SK-N-MC (cell line): ENCODE results near the gene ADAMTS17.

Source experiments
- DNase-seq: peaks from one replicate; pipeline ENCODE4 v3.0.0-alpha.2; 2011; ENCODE audit warnings: low read depth, low spot score
- H3K27ac ChIP-seq: fragments of 200-600 bp; sonication (generic); 2 replicates; pipeline ENCODE4 v1.5.1; 2016; ENCODE audit warnings: mixed run types
- H3K36me3 ChIP-seq: fragments of 200-600 bp; sonication (generic); 2 replicates; pipeline ENCODE4 v1.6.1; 2017; ENCODE audit warnings: antibody characterized with exemption, low read length, mixed read lengths; ENCODE audit not compliant: insufficient read depth
- H3K4me3 ChIP-seq: fragments of 200-600 bp; sonication (generic); 2 replicates; pipeline ENCODE4 v1.5.1; 2016
- H3K9ac ChIP-seq: fragments of 200-600 bp; sonication (generic); 2 replicates; pipeline ENCODE4 v1.8.0; 2017; ENCODE audit warnings: mixed run types, mixed read lengths; ENCODE audit not compliant: insufficient read length
- H3K9me3 ChIP-seq: fragments of 200-600 bp; sonication (generic); 2 replicates; pipeline ENCODE4 v1.6.1; 2017; ENCODE audit warnings: low read depth, mild to moderate bottlenecking, antibody characterized with exemption, low read length, moderate library complexity, mixed read lengths
- EZH2 ChIP-seq: fragments of 200-600 bp; sonication (generic); IDR thresholded peaks from one replicate; pipeline ENCODE4 v1.6.1; 2017; ENCODE audit warnings: antibody characterized with exemption
- FOXP2 ChIP-seq: optimal IDR thresholded peaks from 2 replicates; pipeline ENCODE3; 2011; ENCODE audit warnings: mild to moderate bottlenecking, moderate library complexity; ENCODE audit not compliant: insufficient read depth; ENCODE audit errors: extremely low read length, control extremely low read depth
- POLR2AphosphoS5 ChIP-seq: IDR thresholded peaks from 2 replicates; pipeline ENCODE4 v1.6.1; 2012; ENCODE audit warnings: mild to moderate bottlenecking, low read depth, low read length, borderline replicate concordance

ADAMTS17 gene

DNA sequence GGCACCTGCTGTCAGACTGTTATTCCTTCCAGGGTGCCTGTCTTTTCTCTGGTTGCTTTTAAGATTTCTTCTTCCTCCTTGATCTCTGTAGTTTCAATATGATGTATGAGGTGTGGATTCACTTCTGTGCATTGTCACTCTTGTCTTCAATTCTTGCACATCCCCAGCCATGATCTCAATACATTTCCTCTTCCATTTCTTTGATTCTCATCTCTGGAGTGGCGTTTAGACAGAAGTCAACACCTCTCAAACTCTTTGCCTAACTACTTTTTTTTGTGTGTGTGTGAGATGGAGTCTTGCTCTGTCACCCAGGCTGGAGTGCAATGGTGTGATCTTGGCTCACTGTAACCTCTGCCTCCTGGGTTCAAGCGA lies 384.1 kb downstream of the ADAMTS17 start:
- Histone ChIP-seq H3K36me3 (no peaks in the 10 kb centered on the region), H3K9ac (no peak overlapping the region), H3K27ac (no peak overlapping the region), H3K4me3 (no peak overlapping the region), H3K9me3 (no peaks in the 10 kb centered on the region)
- DNase-seq, result no peak
- TF ChIP-seq EZH2 (no peak), POLR2AphosphoS5 (no peak), FOXP2 (no peak)

DNA sequence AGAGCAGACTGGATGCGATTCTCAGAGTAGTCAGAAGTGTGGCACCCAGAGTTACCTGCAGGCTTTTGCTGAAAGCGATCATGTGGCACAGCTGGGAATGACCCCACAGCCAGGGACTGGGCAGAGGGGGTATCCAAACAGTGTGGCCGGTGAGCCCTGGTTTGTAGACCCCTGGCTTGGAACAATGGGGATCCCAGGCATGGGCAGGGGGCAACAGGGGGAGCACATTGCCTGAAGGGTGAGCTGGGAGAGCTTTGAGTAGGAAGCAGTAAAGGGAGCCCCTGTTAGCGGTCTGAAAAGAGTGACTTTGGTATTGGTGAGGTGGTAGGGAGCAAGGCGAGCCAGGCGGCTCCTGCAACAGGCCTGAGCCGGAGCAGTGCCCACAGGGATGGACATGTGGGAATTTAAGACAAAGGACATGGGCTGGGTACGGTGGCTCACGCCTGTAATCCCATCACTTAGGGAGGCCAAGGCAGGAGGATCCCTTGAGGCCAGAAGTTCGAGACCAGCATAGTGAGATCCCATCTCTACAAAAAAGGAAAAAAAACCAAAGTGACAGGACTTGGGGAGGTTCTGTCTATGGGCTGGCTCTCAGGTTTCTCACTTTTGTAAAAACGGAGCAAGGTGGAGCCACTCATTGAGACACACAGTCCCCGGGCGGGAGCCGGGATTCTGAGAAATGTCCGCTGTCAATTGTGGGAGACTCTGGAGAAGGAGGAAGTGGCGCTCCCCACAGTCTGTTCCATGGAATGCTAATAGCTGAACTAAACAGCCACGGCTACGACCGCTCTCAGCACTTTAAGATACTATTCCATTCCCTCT lies 384.7 kb downstream of the ADAMTS17 start:
- no peak for TF ChIP-seq FOXP2
- TF ChIP-seq POLR2AphosphoS5, result no peak
- no peak for TF ChIP-seq EZH2
- H3K9me3 ChIP-seq, result no peaks in the 10 kb centered on the region
- H3K9ac ChIP-seq, result no peak overlapping the region
- no peaks in the 10 kb centered on the region for H3K36me3 ChIP-seq
- no peak overlapping the region for H3K4me3 ChIP-seq
- H3K27ac ChIP-seq, result no peak overlapping the region
- no peak for DNase-seq

DNA sequence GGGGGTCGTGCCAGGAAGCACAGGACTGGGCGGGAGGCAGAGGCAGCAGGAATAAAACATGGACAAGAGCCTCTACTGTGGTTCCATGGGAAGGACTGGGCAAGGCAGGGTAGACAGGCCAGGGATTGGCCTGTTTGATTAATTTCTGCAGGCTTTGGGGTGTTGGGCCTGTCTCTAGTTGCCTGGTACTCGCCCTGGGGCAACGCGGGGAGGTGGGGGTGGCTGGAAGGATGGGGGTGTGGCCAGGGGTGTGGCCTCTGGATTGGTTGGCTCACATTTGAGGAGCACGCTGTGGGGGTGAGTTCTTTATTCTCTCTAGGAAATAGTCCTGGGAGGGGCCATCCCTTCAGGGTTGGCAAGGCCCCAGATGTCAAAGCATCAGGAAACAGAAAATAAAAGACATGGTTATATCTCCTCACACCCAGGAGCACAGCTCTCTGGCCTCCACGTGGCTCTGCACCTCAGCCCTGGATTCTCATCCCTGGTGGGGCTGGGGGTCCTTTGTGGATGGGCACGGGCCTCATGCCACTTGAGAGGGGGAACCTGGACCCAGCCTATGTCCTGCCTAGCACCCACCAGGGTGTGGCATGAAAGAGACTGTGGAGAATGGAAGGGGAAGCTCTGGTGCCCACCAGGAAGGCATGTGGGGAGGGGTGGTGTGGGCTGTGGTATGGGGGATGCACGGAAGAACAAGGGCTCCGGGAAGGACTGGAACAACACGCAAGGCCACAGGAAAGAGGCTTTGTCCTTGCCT lies 385.6 kb downstream of the ADAMTS17 start:
- no peak overlapping the region for H3K9ac ChIP-seq

DNA sequence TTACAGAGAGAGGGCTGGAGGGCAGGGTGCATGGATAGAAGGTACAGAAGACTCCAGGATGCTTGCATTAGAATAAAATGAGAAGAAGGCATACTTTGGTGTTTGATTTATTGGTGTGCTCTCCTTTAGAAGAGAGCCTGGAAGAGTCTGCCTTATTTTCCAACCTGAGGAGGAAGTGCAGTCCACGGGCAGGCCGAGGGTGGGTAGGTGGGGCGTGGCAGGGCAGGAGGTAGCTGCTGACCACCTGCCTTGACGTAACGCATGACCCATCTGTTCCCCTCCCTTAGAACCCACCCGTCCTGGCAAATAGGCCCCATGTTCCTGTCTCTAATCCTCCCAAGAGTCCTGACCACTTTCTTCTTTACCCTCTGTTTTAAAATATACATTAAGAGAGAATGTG lies 386.2 kb downstream of the ADAMTS17 start:
- no peak overlapping the region for H3K27ac ChIP-seq
- no peaks in the 10 kb centered on the region for H3K9me3 ChIP-seq
- no peak overlapping the region for H3K4me3 ChIP-seq
- no peak for DNase-seq
- H3K9ac ChIP-seq, result no peak overlapping the region
- H3K36me3 ChIP-seq, result no peaks in the 10 kb centered on the region
- TF ChIP-seq FOXP2 (no peak), EZH2 (no peak), POLR2AphosphoS5 (no peak)

More for the DNA sequence above, 385.6 kb downstream of the ADAMTS17 start:
- no peak for DNase-seq
- H3K27ac ChIP-seq, result no peak overlapping the region
- no peaks in the 10 kb centered on the region for H3K9me3 ChIP-seq
- H3K36me3 ChIP-seq, result no peaks in the 10 kb centered on the region
- no peak overlapping the region for H3K4me3 ChIP-seq
- TF ChIP-seq FOXP2 (no peak), POLR2AphosphoS5 (no peak), EZH2 (no peak)

DNA sequence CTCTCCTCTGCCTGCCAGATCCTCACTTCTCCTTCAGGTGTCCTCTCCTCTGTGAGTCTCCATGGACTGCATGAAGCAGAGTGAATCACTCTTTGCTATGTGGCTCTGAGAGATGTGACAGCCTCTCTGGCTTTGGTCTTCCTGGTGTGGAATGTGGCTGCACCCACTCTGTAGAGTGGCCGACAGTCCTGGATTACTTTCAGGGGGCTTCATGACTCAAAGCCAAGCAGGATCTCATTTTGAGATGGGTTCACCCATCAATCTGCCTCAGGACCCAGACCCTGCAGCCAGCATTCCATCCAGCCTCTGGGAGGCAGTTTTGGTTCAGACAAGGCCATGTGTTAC lies 386.6 kb downstream of the ADAMTS17 start:
- no peak for DNase-seq
- Histone ChIP-seq H3K27ac (no peak overlapping the region), H3K9ac (no peak overlapping the region), H3K9me3 (no peaks in the 10 kb centered on the region), H3K36me3 (no peaks in the 10 kb centered on the region), H3K4me3 (no peak overlapping the region)
- TF ChIP-seq FOXP2, result no peak

DNA sequence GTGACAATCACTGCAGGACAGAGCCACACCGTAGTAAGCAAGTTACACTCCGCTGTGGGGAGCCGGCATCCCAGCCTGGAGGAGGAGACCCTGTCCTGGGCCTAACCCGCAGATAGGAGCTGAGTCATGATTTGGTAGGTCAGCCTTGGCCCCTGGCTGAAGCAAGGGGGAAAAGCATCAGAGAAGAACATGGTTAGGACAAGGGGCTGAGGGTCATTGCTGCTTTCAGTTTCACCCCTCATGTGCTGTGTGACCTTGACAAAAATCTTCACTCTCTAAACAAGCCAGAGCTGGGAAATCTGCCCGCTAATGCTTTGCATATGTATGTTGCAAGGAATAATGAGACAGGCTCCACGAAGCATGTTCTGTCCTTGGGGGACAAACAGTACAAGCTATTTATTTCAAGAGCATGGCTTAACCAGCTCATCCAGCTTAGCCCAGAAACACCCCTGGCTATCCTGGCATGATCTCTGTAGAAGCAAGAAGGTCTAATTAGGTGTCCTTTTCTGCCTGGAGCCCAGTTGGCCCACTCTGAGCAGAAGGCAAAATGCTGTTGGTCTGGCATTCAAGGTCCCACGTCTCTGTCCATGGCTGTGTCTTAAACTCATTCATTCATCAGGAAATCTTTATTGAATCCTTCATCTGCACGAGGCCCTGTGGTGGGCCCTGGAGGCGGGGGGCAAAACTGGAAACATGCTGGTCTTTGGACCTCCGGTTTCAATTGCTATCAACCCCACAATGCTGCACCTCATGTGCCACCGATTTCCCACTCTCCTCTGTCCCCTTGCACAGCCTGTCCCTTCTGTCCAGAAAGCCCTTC lies 387.2 kb downstream of the ADAMTS17 start:
- Histone ChIP-seq H3K9ac (no peak overlapping the region), H3K36me3 (no peaks in the 10 kb centered on the region), H3K27ac (no peak overlapping the region), H3K4me3 (no peak overlapping the region), H3K9me3 (no peaks in the 10 kb centered on the region)
- no peak for DNase-seq
- TF ChIP-seq EZH2, result no peak
- TF ChIP-seq POLR2AphosphoS5, result no peak
- TF ChIP-seq FOXP2, result no peak

DNA sequence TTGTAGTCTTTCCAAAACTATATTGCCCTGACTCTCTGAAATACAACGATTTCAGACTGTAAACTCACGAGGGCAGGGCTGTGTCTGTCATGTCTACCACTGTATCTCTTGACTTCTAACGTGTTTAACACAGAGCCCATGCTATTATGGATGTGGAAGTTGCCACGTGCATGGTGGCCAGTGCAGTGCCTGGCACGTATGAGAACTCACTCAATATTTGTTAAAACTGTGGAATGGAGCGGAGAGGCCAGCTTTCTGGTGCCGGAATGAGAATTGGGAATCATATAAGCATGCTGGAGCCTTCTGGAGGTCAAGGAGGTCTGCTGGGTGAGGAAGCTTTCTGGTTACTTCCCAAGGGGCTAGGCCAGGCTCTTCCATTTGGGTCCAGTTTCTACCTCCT lies 387.9 kb downstream of the ADAMTS17 start:
- H3K36me3 ChIP-seq, result no peaks in the 10 kb centered on the region
- no peak overlapping the region for H3K27ac ChIP-seq
- TF ChIP-seq POLR2AphosphoS5 (no peak), FOXP2 (no peak), EZH2 (no peak)
- no peak for DNase-seq
- no peak overlapping the region for H3K4me3 ChIP-seq
- no peak overlapping the region for H3K9ac ChIP-seq
- H3K9me3 ChIP-seq, result no peaks in the 10 kb centered on the region

DNA sequence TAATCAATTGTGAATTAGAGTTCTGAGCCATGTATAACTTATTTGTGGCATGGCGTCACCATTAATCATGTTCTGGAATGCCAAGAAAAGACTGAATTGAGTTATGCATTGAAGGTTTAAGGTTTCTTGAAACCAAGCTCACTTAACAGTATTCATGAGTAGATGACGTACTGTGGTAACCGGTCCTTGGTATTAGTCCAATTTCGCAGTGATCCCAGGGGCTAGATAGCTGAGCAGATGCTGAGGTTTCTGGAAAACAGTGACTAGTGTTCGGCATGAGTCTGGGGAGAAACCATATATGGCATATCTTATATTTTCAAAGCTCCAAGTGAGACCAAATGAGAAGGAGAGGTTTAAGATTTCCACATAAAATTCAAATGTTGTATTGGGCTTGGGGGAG lies 390.3 kb downstream of the ADAMTS17 start:
- H3K27ac ChIP-seq, result no peak overlapping the region
- DNase-seq, result no peak
- H3K36me3 ChIP-seq, result no peaks in the 10 kb centered on the region
- H3K9me3 ChIP-seq, result no peaks in the 10 kb centered on the region
- no peak overlapping the region for H3K4me3 ChIP-seq
- TF ChIP-seq POLR2AphosphoS5 (no peak), FOXP2 (no peak), EZH2 (no peak)
- H3K9ac ChIP-seq, result no peak overlapping the region

DNA sequence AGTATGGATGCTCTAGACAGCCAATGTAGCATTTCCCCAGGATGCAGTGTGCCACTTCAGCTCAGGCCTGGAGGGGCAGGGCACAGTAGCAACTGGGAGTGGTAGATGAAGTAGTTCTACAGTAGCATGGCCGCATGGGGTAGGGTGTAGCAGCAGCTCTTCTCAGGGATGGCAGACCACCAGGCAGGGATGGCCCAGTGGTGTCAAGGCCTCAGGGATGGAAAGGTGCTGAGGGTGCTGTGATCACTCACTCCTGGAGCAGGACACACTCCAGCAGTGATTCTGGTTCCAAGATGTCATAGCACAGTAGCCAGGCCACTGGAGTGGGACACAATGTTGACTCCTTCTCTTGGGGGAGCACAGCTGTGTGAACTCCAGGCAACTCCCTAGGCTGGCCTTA lies 397.6 kb downstream of the ADAMTS17 start:
- H3K9me3 ChIP-seq, result no peaks in the 10 kb centered on the region
- DNase-seq, result no peak

More for the DNA sequence above, 397.6 kb downstream of the ADAMTS17 start:
- Histone ChIP-seq H3K9ac (no peak overlapping the region), H3K27ac (no peak overlapping the region), H3K4me3 (no peak overlapping the region), H3K36me3 (no peaks in the 10 kb centered on the region)
- TF ChIP-seq EZH2, result no peak
- no peak for TF ChIP-seq POLR2AphosphoS5
- TF ChIP-seq FOXP2, result no peak
